Measurements from ENCODE around the gene WSB1.
"Not testable (repeated sequence)": the region's sequence is repeated elsewhere in the genome, so short reads cannot be mapped to it uniquely, and the experiment has no call there.

Gene WSB1

DNA sequence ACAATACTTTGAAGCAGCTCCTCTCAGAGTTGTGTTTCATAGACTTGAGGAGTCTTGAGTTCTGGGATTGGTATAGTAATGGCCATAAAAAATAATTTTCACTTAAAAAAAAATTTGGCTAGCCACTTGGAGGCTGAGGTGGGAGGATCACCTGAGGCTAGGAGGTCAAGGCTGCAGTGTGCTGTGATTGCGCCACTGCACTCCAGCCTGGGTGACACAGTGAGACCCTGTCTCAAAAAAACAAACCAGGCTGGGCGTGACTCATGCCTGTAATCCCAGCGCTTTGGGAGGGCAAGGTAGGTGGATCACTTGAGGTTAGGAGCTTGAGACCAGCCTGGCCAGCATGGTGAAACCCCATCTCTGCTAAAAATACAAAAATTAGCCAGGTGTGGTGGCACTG lies 14.8 kb upstream of the WSB1 start:
- in situ Hi-C loops (cut with MboI; ENCODE audit: low sequenced_read_pairs), result not testable (repeated sequence)

DNA sequence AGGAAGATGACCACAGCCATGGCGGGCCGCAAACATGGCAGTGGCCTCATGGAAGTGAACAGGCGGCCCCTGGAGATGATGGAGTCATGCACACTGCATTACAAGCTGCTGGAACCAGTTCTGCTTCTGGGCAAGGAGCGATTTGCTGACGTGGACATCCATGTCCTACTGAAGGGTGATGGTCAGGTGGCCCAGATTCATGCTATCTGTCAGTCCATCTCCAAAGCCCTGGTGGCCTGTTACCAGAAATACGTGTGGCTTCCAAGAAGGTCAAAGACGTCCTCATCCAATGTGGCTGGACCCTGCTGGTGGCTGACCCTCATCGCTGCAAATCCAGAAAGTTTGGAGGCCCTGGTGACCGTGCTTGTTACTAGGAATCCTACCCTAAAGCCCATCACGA lies 13.4 kb upstream of the WSB1 start:
- in situ Hi-C loops (cut with MboI; ENCODE audit: low sequenced_read_pairs), result no loop called here

DNA sequence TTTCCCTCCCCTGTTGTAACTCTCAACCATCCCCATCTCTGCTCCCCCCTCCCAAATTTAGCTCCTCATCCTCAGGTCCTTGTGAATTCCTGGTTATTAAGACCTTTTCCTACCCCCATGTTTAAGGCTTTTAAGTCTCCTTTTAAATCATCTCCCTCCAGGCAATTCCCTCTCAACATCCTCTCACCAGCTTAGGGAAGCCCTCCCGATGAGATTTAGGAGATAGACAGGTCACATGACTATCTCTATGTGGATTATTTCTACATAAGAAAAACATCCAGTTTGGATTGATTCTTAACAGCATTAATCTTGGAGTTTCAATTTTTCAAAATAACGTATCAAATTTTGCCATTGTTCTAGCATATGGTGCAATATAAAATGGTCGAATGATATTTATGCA lies 12.5 kb upstream of the WSB1 start:
- in situ Hi-C loops (cut with MboI; ENCODE audit: low sequenced_read_pairs), result no loop called here

DNA sequence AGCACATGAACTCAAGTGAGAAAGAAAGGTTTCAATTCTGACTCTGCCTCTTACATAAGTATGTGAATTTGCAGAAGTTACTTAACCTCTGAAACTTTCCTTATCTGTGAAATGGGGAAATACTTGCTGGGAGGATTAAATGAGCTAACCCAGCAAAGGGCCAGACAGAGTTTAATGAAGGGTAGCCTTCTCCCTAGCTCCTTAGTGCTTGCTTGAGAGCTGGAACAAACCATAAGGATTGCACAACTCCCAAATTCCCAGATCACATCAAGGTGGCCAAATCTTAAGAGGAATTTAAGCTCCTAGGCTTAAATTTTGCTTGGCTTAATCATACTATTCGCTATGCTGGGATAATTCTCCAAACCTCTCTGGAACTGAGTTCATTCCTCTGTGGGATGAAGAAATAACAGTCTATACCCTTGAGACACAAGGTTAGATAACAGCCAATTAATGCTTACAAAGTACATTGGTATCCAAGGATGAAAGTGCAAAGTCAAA lies 11.8 kb upstream of the WSB1 start:
- in situ Hi-C loops (cut with MboI; ENCODE audit: low sequenced_read_pairs), result no loop called here

DNA sequence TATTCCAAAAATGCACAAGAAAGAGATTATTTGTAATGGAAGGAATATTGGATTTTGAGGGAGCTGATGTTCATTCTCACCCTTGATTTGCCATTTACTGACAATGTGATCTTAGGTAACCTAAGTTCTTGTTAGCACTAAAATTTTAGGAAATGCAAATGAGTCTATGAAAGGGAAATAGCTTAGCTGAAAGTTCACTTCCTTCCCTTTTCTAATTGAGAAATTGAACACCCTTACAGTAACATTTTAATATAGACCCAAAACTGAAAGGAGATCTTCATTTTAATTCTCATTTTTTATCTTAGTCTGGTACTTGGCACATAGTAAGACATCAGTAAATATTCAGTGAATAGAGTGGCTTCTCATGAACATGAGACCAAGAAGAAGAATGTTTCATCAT lies 10.9 kb upstream of the WSB1 start:
- in situ Hi-C loops (cut with MboI; ENCODE audit: low sequenced_read_pairs), result no loop called here

DNA sequence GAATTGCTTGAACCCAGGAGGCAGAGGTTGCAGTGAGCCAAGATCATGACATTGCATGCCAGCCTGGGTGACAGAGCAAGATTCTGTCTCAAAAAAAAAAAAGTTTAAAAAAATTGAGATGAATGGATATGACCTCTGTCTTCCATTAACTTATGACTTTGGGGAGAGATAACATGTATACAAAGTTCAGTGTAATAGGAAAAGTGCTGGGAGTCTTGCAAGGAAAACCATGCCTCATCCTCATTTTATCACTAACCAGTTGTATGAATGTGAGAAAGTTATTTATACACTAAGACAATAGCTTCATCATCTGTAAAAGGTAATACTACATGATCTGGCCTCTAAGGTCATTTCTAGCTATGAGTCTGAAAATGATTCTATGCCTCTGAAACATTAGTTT lies 10.2 kb upstream of the WSB1 start:
- in situ Hi-C loops (cut with MboI; ENCODE audit: low sequenced_read_pairs), result no loop called here

GRCh38 chr17:27284811-27285415 lies 9.0 kb upstream of the WSB1 start:
- in situ Hi-C loops (cut with MboI; ENCODE audit: low sequenced_read_pairs), result no loop called here

DNA sequence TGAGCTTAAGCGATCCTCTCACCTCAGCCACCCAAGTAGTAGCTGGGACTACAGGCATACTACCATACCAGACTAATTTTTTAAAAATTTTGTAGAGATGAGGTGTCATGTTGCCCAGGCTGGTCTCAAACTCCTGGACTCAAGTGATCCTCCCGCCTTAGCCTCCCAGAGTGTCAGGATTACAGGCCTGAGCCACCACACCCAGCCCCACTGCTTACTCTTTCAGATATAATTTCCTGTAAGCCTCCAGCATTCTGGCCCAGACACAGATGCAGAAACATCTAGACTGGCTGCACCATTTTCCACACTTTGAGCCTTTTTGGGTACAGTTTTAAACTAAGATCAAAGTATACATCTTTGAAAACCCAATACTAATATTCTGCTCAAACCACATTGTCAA lies 8.4 kb upstream of the WSB1 start:
- in situ Hi-C loops (cut with MboI; ENCODE audit: low sequenced_read_pairs), result no loop called here

DNA sequence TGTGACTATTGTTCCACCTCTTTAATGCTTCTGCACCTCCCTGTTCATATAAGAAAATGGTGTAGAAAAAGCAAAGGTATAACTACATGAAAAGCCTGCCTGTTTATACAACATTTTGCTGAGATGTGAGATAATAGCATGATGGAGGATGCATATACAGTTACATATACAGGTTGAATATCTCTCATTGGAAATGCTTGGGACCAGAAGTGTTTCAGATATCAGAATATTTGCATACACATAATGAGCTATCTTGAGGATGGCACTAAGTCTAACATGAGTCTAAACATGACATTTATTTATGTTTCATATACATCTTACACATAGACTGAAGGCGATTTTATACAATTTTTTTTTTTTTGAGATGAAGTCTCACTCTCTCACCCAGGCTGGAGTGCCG lies 5.7 kb upstream of the WSB1 start:
- in situ Hi-C loops (cut with MboI; ENCODE audit: low sequenced_read_pairs), result no loop called here

DNA sequence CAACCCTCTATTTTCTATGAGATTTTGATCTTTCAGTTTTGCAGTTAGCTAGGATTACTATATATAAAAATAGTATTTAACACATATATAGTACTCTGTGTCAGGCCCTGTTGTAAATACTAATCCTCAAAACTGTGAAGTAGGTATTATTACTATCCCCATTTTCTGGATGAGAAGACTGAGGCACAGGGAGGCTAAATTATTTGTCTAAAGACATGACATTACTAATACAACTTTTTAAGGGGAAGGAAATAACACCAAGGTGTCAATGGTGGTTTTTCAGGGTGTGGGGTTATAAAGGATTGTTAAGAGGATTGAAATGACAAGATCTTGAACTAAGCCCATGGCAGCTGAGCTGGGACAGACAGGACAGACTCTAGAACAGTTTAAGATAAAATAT lies 4.1 kb upstream of the WSB1 start:
- in situ Hi-C loops (cut with MboI; ENCODE audit: low sequenced_read_pairs), result no loop called here

DNA sequence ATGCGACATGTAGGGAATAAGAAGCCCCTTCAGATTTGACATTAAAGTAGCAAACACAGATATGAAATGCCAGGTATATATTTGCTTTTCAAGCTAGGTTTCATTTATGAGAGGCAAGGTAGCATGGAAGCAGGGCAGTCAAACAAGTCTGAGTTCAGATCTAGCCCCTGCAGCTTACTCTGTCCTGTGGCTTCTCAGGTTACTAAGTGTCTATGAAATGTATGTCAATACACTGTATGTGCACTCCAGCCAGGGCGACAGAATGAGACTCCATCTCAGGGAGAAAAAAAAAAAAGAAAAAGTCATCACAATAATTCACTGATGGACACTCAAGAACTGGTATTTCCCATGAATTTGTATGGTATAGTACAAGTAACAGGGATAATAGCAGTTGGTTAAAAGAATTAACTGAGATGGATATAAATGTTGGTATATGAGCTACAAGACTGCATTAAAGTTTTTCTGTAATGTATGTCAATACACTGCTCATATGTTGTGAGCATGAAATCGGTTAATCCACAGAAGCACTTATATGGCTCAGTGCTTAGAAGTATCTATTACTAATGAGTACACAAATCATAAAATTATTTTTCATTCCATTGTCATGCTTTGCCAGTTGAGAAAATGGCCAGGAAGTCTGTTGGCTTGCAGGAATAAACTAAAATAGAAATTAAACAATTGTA lies 2.9 kb upstream of the WSB1 start:
- in situ Hi-C loops (cut with MboI; ENCODE audit: low sequenced_read_pairs), result no loop called here

DNA sequence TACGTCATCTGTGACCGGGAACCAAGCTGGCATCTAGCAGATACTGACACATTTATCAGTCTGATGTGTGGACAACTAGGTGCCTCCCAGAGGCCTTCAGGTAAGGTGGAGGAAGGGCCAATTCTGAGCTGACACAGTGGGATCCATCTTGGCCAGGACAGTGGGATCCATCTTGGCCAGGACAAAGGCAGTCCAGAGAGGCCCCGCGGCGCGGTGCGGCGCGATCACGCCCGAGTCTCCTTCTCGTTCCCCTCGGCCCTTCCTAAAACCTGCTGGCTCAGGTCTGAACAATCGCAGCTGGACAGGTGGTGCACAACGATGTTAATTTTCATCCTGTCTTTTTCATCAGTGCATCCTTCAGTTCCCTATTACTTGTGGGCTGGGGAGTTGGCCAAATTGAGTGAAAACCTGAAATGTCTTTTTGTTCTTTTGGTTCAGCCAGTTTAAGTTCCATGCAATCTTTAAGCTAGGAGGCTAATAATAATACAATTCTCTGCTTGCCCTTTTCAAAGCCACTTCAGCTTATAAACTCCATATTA lies 486 bp upstream of the WSB1 start:
- in situ Hi-C loops (cut with MboI; ENCODE audit: low sequenced_read_pairs), result no loop called here

DNA sequence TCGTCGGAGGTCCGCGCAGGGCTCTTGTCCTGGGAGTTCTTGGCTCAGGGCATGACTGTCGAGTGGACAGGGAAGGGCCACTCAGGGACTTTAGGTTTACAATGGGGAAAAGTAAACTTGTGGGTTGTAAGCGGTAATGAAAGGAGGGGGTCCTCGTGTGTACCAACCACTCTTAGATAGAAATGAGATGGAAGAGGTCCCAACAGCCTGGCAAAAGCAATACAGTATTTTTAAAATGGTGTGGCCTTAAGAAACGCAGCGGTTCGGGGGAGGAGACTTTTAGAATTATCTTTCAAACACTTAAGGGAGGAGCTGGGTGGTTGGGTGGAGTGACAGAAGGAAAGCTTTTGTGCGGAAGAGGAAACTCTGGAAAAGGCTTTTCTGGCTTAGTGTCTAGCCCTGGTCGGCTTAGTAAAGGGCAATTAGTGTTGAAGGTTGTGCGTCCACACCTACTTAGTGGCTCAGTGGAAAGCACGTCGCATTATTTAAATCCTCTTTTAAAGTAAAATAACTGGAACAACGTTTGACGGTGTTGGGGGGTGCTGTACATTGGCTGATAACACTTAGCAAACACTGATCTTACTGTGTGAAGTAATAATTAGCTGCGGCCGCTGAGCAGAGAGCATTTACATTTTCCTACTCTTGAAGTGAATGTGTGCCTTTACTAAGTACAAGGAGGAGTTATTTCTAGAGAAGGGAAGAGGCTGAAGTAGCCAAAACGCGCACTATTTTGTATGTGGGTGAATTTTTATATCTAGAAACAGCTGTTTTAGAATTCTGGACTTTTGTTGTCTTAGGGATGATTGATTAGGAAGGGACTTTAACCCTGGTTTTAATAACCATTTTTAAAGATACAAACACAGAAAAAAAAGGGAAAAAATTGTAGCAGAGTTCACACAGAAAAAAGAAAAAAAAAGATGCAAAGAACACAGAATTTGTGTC lies 1.0 kb downstream of the WSB1 start:
- in situ Hi-C loops (cut with MboI; ENCODE audit: low sequenced_read_pairs), result no loop called here

DNA sequence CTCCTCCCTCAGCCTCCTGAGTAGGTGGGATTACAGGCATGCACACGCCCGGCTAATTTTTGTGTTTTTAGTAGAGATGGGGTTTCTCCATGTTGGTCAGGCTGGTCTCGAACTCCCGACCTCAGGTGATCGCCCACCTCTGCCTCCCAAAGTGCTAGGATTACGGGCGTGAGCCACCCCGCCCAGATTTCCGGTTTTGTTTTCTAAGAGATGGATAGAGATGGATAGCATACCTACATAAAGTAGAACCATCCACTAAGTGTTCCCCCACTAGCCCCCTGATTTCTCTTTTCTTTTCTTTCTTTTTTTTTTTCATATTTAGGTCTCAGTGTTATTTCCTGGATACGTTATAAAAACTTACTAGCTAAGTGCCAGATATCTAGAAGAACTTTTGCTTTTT lies 2.0 kb downstream of the WSB1 start:
- in situ Hi-C loops (cut with MboI; ENCODE audit: low sequenced_read_pairs), result no loop called here

- in situ Hi-C loops (cut with MboI; ENCODE audit: low sequenced_read_pairs), result no loop called here
Measured at GRCh38 chr17:27296428-27296979, 2.6 kb downstream of the WSB1 start.

DNA sequence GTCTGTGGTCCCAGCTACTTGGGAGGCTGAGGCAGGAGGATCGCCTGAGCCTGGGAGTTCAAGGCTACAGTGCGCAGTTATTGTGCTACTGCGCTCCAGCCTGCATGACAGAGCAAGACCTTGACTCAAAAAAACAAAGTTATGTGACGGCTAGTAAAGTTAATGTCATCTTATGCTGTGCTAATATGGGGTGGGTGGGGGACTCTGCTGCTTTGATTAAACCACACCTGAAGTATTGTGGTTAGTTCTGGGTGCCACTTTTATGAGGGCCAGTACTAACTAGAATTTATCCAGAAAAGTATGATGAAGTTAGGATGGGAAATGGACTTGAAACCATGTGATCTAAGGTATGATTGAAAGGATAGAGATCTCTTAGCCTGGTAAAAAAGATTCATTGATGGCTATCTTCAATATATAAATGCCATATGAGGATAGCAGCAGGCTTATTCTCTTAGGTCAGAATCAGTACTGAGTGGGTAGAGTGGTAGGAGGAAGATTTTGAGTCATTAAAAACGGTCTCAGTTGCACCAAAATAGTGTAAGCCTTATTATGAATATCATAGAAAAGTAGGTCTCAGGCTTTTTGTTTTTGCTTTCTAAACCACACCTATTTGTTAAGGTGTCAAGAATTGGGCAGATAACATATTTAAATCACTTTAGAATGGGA lies 5.6 kb downstream of the WSB1 start:
- in situ Hi-C loops (cut with MboI; ENCODE audit: low sequenced_read_pairs), result no loop called here

GRCh38 chr17:27303734-27304133 lies 9.8 kb downstream of the WSB1 start:
- in situ Hi-C loops (cut with MboI; ENCODE audit: low sequenced_read_pairs), result no loop called here

DNA sequence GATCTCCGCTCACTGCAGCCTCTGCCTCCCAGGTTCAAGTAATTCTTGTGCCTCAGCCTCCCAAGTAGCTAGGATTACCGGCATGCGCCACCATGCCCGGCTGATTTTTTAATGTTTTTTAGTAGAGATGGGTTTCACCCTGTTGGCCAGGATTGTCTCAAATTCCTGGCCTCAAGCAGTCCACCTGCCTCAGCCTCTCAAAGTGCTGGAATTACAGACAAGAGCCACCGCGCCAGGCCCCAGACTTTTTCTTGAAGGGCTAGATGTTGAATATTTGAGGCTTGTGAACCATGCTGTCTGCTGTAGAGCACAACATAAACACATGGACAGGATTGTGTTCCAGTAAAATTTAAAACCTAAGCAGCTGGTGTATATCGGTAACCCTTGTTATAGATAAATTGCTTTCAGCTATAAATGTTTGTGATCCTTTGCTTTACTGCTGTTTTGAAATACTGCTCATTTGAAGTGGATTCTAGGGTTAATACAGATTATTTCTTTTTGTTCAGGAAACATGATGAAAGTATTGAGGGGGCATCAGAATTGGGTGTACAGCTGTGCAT lies 12.4 kb downstream of the WSB1 start:
- in situ Hi-C loops (cut with MboI; ENCODE audit: low sequenced_read_pairs), result no loop called here

GRCh38 chr17:27310565-27311110 lies 16.7 kb downstream of the WSB1 start:
- in situ Hi-C loops (cut with MboI; ENCODE audit: low sequenced_read_pairs), result no loop called here

DNA sequence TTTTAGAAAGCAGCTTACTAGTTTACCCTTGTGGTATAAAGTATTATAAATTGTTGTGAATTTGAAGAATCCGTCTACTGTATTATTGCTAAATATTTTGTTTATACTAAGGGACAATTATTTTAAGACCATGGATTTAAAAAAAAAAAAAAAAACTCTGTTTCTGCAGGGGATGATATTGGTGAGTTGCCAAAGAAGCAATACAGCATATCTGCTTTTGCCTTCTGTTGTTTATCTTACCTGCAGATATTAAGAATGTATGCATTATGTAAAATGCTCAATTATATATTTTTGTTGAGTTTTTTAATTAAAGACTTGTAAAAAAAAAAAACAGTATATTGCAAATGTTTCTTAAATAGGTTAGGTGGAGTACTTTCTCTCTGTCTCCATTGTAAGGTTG lies 19.4 kb downstream of the WSB1 start:
- in situ Hi-C loops (cut with MboI; ENCODE audit: low sequenced_read_pairs), result no loop called here
